ENCODE results near the gene CCDC195.

DNA sequence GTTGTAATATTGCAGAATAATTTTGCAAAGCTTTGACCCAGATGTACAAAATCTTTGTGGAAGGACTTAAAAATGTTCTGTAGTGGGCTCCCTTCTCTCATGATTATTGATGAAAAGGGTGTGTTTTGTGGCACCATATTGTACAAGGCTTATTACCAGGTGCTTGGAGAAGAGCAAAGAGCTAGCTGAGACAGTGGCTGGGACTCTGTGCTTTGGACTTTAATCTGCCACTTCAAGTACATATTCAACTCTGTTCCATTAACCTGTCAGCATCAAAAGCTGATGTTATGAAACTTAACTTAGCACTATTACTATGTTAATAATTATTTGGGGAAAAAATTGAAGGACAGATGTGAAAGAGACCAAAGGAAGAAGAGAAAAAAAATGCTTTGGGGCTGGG is 31.0 kb downstream of the CCDC195 start:
- TF ChIP-seq, protein P1, sequence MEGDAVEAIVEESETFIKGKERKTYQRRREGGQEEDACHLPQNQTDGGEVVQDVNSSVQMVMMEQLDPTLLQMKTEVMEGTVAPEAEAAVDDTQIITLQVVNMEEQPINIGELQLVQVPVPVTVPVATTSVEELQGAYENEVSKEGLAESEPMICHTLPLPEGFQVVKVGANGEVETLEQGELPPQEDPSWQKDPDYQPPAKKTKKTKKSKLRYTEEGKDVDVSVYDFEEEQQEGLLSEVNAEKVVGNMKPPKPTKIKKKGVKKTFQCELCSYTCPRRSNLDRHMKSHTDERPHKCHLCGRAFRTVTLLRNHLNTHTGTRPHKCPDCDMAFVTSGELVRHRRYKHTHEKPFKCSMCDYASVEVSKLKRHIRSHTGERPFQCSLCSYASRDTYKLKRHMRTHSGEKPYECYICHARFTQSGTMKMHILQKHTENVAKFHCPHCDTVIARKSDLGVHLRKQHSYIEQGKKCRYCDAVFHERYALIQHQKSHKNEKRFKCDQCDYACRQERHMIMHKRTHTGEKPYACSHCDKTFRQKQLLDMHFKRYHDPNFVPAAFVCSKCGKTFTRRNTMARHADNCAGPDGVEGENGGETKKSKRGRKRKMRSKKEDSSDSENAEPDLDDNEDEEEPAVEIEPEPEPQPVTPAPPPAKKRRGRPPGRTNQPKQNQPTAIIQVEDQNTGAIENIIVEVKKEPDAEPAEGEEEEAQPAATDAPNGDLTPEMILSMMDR (IDR thresholded peaks at IDR 0.05), result no peak
- no peak for TF ChIP-seq EP300 (IDR thresholded peaks at IDR 0.05)
- no peak for TF ChIP-seq POLR2A (IDR thresholded peaks at IDR 0.05)

Data from ovary (tissue), 3 donors.